ENCODE results near the gene GORASP2.
A peak's percentile ranks its signal among the peaks of the same experiment; 100 is the strongest.

GORASP2 gene

DNA sequence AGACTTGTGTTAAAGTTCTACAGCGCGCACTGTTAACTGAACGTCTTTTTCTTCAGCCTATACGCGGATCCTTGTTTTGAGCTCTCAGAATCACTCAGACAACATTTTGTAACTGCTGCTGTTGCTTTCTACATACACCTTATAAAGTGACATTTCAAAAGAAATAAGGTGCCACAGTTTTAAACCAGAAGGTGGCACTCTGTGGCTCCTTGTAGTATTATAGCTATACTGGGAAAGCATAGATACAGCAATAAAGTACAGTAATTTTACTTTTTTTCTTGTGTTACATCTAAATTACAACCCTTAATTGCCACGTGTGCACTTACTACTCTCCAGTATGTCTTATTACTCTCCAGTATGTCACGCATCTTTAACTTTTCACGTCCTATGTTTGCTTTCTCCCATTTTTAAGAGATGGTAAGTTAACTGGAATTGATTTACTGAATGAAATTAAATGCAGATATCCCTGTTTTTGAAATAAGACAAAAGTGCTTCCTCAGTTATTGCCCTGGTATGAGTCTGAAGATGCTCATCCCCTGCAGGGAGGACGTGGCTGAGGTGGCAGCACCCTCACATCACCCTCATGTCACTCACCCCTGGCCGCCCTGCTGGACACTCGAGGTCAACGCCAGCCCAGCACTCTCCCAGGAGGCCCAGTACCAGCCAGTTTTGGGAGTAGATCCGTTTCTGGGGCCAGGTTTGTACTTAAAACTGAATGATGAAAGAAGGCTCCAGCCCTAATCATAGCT, 37.8 kb downstream of the GORASP2 start:
- no peak for DNase-seq (ENCODE audit: low read depth)

DNA sequence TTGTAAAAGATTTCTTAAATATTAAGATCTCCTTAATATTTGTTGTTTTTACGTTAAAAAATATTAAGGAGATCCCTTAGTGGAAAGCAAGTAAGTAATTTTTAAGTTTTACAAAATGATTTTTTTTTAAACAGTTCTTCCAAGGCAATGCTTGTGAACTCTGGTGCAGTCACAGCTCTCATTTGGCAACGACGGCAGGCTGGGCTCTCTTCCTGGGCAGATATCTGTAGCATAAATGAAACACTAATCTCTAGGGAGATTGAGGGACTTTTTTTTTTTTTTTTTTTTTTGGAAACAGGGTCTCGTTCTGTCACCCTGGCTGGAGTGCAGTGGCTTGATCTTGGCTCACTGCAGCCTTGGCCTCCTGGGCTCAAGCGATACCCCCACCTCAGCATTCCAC, 38.5 kb downstream of the GORASP2 start:
- no peak for DNase-seq (ENCODE audit: low read depth)

DNA sequence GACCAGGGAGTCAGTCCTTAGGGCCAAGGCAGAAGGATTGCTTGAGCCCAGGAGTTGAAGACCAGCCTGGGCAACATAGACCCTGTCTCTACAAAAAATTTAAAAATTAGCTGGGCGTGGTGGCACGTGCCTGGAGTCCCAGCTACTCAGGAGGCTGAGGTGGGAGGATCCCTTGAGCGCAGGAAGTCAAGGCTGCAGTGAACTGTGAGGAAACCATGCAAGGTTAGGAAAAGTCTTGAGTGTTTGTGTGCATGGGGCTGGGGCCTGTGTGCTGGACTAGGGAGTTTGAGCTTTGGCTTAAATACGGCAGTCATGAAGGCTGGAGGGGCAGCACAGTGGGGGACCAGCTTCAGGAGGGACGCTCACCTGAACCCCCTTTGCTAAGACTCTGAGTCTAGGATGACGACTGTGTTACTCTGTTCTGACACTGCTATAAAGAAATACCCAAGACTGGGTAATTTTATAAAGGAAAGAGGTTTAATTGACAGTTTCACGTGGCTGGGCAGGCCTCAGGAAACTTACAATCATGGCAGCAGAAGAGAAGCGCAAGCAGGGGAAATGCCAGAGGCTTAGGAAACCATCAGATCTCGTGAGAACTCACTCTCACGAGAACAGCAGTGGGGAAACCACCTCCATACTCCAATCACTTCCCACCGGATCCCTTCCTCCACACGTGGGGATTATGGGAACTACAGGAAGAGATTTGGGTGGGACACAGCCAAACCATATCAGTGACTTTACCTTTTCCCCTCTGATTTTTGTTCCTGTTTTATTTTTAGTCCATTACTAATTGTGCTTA, 39.4 kb downstream of the GORASP2 start:
- peak; percentile 17 for DNase-seq (ENCODE audit: low read depth)

DNA sequence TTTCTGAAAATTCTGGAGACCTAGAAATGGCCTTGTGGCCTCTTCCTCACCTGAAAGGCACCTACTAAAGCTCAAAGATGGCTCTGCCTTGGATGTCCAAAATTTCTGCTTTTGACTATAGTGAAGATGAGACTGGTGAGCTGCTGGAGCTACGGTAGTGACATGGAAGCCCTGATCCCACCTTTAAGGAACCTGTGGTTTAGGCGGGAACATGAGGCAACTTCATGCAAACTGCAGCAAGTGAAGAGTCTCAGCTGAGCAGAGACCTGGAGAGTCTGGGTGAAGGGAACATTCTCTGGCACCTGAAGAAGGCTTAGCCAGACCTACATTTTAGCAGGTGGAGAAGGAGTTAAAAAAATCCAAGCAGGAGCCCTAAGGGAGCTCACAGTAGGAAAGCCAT, 40.0 kb downstream of the GORASP2 start:
- DNase-seq (ENCODE audit: low read depth) = no peak

DNA sequence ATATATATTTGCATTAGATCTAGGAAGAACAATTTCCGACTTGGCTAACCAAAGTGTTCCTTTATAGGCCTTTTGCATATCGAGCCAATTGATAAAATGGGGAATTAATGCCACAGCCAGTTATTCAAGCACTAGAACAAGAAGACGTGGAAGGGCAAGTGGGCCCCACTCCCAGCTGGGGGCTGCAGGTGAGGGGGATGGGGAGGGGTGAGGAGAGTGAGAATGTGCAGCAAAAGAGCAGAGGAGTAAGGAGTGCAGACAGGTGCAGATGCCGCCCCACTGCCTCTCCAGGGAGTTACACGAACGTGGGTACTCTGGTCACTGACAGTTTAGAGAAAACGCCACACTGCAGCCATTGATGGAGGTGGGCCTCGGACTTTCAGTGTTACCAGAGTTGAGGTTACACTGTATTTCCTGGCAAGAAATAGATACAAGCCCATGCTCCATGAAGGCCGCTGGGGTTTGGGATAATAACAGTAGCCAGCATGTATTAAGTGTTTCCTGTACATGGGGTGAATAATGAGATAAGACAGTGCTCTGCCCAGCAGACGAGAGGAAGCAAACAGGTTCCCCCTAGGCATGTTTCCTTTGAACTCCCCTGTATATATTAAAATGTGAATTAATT, 40.9 kb downstream of the GORASP2 start:
- no peak for DNase-seq (ENCODE audit: low read depth)

DNA sequence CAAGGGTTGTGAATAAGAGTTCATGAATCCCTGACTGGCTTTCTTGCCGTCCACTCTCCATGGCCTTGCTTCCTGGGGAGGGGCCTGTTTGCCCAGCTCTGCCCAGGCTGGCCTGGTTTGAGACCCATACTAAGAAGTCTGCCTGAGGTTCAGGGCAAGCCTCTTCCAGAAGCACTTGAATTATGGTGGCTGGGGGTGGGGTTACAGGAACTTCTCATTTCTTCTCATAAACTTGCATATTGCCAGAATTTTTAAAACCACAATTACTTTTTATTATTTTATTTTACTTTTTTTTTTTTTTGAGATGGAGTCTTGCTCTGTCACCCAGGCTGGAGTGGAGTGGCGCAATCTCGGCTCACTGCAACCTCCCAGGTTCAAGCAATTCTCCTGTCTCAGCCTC, 42.0 kb downstream of the GORASP2 start:
- no peak for DNase-seq (ENCODE audit: low read depth)

DNA sequence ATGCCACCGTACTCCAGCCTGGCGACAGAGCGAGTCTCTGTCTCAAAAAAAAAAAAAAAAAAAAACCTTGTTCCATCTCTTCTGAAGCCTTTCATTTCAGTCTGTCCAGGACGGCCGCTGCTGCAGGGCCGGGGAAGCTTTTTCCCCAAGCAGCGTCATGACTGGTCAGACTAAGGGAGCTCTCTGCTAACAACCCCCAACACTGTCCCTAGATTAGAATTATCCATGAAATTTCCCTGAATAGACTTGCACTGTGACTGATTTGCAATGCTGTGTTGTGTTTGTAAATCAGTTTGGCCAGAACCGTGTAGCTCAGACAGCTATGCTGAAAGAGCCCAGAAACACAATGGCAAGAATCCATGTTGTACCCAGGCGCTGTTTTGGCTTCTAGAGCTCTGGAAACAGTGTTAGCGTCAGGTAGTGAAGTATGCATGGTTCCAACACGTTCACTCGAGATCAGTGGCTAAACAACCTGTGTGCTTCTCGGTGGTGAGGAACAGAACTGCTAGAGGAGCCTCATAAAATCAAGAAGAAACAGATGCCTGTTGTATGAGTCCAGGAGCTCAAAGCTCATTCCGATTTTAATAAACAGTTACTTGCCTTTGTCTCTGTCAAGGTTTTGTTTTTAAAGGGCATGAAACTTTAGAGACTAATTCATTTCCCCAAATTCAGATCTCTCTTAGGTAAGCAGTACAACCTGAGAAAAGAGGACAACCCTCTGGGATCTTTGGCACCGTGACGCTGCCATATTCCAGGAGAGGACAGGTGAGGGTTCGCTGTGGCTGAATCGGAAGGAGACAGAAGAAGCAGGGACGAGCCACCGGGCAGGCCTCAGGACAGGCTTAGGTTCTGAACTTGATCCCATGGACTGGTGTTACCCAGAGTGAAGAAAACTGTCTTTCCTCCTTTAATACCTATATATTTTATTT, 43.5 kb downstream of the GORASP2 start:
- no peak for DNase-seq (ENCODE audit: low read depth)

DNA sequence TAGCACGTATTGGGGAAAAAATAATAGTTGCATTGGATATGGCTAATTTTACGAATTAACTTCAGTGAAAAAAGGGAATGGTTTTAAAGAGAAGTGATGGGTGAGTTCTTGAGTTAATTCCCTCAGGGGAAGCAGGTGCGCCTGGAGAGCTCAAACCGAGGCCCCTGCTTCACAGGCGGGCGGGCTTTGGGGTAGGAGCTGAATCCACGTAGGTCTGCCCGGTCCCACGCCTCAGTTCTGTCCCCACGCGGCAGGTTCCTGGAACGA, 44.1 kb downstream of the GORASP2 start:
- DNase-seq (ENCODE audit: low read depth) = no peak

DNA sequence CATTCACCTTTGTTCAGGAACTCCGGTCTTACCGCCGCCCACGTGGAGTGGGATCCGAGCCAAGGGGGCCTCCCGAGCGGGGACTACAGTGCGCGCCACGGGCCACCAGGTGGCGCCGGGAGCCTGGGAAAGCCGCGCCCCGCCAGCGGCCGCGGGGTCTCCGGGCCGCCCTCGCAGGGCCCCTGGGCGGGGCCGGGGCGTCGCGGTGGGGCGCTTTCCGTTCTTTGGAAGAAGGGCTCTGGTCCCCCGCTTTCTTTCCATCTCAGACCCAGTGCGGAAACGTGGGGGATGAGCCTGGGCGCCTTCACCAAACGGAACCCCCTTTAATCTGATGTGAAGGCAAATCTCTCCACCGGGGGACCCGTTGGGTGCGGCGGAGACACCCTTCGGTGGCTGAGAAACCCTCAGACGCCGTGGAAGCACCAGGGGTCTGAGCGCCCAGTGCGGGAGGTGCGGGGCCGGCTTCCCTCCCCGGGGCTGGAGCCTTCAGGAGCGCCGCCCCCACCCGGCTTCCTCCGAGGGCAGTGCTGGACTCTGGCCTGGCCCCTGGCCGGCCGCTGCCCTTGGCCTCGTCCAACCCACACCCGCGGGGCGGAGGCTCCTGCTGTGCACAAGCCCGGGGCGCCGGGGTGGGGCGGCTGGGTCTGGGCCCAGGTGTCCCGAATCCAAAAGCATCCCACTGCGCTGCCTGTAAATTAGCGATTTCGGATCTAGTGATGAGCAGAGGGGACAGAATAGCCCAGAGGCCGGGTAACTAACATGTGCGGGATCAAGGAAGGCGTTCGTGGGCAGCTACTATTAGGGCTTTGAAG, 44.6 kb downstream of the GORASP2 start:
- peak; percentile 55 for DNase-seq (ENCODE audit: low read depth)

DNA sequence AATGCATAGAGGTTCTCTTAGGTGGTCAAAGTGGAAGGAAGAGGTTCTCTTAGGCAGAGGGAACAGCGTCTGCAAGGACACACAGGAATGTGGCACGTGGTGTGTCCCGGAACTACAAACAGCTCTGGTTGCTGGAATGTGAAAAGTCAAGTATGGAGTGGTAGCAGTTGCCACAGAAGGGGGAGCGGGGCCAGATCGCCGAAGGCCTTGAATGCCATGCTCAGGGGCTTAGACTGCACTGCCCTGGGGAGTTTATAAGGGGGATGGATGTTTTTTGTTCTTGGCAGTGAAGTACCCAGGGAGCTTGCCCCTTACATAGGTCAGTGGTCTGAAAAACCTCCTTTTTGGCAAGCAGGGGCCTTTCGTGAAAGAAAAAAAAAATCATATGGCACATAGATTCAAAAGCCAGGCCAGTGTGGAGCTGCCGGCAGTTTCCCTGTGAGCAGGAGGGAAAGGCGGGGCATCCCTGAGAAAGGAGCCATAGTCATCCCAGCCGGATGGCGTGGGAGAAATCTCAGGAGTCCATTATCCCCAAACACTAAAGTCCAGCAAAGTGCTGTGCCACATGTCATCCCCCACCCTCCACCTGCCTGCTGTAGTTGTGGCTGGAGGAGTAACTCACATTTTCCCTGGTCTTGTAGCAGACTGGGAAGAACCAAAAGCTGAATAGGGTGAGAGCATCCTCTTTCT, 45.4 kb downstream of the GORASP2 start:
- peak; percentile 23 for DNase-seq (ENCODE audit: low read depth)

DNA sequence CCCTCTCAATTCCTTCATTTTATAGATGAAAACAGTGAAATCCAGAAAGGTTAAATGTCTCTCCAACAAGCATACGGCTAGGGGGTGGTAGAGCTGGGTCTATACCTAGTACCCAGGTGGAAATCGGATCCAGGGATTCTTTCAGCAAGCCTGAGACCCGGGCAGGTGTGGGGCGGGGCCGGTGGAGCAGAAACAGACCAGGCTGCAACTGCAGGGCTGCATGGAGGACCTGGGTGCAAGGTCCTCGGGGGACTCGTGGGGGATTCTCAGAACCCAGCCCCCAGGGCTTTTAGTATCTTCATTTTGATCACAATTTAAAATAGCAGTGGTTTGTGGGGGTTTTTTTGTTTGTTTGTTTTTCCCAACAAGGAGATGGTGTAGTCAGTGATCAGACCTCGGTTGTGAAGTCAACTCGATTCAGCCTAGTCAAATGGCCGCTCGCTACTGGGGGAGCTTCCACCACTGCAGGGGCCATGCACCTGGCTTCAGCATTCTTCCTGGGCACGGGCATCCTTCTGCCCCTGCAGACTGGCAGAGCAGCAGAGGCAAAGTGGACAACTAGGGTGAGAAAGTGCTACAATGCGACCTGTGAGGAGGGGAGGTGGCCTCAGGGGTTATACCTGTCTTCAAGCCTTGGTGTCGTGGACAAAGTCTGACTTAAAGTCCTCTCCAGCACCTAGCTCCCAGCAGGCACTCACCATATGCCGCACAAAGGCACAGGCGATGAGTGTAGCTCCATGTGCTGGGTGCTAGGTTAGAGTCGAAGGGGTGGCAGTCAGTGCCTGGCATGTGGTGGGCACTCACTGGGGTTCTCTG, 46.3 kb downstream of the GORASP2 start:
- DNase-seq (ENCODE audit: low read depth) = no peak

DNA sequence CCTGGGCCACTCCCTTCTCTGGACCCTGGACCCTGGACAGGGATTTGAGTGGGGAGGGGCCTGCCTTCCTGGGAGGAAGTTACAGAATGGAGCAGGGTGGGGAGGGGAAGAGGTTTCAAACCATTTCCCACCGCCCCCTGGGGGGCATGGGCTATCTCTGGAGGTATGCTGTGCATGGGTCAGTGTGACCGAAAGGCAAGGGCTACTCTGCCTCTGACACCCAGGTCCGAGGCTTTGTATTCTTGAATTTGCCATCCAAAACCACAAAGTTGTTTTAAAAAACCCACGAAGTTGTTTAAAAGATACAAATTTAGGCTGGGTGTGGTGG, 46.9 kb downstream of the GORASP2 start:
- no peak for DNase-seq (ENCODE audit: low read depth)

DNA sequence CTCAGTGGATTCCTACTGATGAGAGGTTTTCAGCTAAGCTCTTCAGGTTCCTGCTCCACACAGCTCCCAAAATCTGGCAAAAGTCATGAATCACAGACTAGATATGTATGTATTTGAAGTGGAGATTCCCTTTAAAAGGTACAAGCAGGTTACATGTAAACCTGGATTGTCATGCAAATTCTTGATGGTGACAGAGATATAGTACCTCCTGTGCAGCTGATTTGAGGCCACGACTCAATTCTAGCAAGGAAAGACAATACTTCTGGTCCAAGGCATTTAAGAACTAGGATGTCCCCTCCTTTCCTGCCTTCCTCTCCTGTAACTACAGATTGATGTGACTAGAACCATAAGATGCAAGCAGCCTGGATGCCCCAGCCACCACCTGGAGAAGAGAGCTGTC, 55.0 kb downstream of the GORASP2 start:
- DNase-seq (ENCODE audit: low read depth) = no peak

DNA sequence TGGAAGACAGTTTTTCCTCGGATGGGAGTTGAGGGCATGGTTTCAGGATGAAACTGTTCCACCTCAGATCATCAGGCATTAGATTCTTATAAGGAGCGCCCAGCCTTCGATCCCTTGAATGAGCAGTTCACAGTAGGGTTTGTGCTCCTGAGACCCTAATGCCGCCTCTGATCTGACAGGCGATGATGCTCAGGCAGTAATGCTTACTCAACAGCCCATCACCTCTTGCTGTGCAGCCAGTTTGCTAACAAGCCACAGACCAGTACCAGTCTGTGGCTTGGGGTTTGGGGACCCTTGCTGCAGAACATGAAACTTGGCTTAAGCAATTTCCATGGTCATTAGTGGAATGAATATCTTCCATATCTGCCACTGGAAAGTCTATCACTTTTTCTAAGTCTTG, 56.4 kb downstream of the GORASP2 start:
- no peak for DNase-seq (ENCODE audit: low read depth)

DNA sequence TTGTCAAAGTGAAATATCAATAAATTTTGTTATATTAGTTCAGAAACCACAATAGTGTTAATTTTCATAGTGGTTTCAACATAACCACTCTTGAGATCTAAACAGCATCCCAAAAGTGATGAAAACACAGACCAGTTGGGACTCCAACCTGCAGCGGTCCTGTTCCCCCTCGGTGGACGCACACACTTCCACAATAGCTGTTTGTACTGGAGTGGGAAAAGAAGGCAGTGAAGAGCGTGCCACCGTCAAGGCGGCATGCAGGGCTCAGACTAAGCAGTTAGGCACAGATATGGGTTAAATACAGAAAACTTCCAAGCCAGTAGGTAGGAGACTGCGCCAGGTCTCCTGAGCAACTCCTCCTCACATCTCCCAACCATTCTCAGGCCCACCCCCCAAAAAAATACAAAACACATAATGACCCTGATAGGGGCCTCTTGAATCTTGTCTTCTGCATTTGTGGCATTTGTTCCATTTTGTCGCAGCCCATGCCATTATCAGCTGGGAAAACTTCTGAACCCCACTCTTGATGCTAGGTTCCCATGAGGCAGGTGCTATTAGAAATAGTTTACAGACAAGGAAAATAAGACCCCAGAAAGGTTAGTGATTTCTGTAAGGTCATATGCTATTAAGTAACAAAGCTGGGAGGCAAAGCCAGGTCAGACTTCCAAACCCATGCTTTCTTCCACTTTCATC, 57.7 kb downstream of the GORASP2 start:
- no peak for DNase-seq (ENCODE audit: low read depth)

DNA sequence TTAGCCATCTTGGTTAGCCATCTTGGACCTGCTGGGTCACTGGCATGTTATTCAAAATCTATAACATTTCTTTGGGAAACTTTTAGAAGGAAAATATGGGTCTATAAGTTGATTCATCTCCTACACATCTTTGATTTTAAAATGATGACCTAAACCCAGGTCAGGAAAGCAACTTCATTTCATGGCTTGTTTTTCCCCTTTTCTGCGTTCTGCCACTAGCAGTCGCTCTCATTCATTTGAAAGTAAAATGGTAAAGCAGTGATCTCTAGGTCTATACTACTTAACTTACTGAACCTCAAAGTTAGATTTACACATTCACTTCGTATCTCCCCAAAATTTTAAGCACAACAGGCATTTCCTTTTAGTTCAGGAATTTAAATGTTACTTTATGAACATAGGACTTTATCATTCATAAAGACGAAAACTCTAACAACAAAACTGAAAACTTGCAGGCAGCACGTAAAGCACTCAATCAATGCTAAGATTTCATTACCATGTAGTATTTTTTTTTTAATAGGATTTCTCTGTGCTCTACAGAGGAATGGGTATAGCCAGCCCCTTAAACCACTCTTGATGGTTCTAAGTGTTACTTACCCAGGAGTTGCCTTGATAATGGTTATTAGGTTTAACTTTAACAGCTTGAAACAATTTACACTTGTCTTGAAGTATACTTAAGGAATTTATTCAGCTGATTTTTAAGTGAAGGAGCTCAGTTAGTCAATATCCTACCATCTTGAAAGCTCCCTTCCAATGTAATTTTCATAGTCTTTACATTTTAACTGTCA, 62.5 kb downstream of the GORASP2 start:
- DNase-seq (ENCODE audit: low read depth) = no peak

DNA sequence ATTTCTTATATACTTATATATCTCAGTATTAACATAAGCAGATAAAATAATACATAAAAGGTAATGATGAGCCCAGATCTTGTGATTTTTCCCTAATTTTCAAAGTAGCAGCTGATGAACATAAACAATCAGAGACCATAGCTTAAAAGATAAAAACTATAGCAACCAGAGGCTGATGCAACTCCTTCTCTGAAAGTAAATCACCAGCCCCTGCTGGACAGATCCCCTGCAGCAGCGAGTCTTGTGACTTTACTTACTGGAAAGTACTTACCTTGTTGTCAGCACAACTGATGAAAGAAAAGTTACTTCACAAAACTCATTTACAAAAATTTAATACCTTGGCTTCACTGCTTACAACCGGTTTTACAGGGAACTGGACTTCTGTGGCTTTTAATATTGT, 67.3 kb downstream of the GORASP2 start:
- DNase-seq (ENCODE audit: low read depth) = peak; percentile 74

DNA sequence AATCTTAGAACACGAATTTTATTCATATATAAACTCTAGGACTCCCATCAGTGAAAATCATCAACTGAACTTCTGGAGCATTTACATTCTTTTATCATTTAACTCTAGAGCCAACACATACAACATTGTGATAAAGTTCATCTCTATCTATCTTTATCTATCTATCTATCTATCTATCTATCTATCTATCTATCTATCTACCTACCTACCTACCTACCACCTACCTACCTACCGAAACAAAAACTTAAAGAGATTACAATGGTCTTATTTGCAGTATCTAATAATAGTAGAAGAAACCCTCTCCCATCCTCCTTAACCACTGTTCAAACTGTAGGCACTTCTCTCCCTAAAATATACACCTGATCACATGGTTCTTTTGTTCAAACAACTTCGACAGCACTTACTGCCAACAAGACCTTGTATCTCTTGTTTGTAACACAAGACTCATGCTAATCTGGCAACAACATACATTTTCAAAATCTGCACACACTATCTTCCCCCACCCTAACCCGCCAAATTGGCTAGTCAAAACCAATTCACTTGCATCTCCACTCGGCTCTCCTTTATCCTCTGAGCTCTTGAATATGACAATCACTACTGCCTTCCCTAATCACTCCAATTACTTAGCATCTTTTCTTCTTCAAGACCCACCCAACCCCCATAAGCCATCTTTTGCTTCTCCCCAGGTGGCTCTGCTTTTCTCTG, 69.0 kb downstream of the GORASP2 start:
- DNase-seq (ENCODE audit: low read depth) = no peak

Data from amniotic epithelial cell (primary cell).